B cell (primary cell): Measurements from ENCODE around the gene OSTC.

Experiments used
- EZH2 ChIP-seq: IDR thresholded peaks from 2 replicates; pipeline ENCODE4 v1.6.1; 2012; ENCODE audit warnings: borderline replicate concordance, low read depth, mild to moderate bottlenecking, moderate library complexity, low read length; ENCODE audit not compliant: insufficient read depth, poor library complexity, severe bottlenecking
- TF ChIP-seq, protein P1 (sequence below): fragments of 200-600 bp; IDR thresholded peaks from one replicate; pipeline ENCODE4 v1.8.0; 2022; ENCODE audit warnings: antibody characterized with exemption, mild to moderate bottlenecking

GRCh38 chr4:108620933-108621905, 29.2 kb upstream of the OSTC start:
- TF ChIP-seq, protein P1, sequence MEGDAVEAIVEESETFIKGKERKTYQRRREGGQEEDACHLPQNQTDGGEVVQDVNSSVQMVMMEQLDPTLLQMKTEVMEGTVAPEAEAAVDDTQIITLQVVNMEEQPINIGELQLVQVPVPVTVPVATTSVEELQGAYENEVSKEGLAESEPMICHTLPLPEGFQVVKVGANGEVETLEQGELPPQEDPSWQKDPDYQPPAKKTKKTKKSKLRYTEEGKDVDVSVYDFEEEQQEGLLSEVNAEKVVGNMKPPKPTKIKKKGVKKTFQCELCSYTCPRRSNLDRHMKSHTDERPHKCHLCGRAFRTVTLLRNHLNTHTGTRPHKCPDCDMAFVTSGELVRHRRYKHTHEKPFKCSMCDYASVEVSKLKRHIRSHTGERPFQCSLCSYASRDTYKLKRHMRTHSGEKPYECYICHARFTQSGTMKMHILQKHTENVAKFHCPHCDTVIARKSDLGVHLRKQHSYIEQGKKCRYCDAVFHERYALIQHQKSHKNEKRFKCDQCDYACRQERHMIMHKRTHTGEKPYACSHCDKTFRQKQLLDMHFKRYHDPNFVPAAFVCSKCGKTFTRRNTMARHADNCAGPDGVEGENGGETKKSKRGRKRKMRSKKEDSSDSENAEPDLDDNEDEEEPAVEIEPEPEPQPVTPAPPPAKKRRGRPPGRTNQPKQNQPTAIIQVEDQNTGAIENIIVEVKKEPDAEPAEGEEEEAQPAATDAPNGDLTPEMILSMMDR = no peak
- no peak for TF ChIP-seq EZH2
